NK-92 treated with Interleukin-12 subunit alpha and Interleukin-12 subunit beta, amount 100 ng/mL, for 24 hours (cell line): Measurements from ENCODE around the gene ZNF652.
"Not testable (repeated sequence)": the region's sequence is repeated elsewhere in the genome, so short reads cannot be mapped to it uniquely, and the experiment has no call there.

Experiments
- DNase-seq: peaks from one replicate; lab custom pipeline; 2025; lab: John Stamatoyannopoulos, UW

The ZNF652 gene

GRCh38 chr17:49386373-49386772 is 24.3 kb upstream of the ZNF652 start:
- no peak for DNase-seq

- no peak for DNase-seq
These were observed 22.9 kb upstream of the ZNF652 start for GRCh38 chr17:49384951-49385350.

- DNase-seq, result no peak
These were observed 21.0 kb upstream of the ZNF652 start for GRCh38 chr17:49383060-49383459.

- no peak for DNase-seq
These were observed 20.5 kb upstream of the ZNF652 start for GRCh38 chr17:49382556-49382955.

- DNase-seq, result no peak
These were observed 19.7 kb upstream of the ZNF652 start for GRCh38 chr17:49381793-49382192.

- DNase-seq, result no peak
These were observed 19.0 kb upstream of the ZNF652 start for GRCh38 chr17:49381033-49381432.

- no peak for DNase-seq
These were observed 17.9 kb upstream of the ZNF652 start for GRCh38 chr17:49379926-49380325.

GRCh38 chr17:49378311-49378710 is 16.3 kb upstream of the ZNF652 start:
- DNase-seq, result no peak

- no peak for DNase-seq
These were observed 13.5 kb upstream of the ZNF652 start for GRCh38 chr17:49375544-49375943.

GRCh38 chr17:49373115-49373514 is 11.1 kb upstream of the ZNF652 start:
- DNase-seq, result no peak

- no peak for DNase-seq
These were observed 10.4 kb upstream of the ZNF652 start for GRCh38 chr17:49372425-49372824.

GRCh38 chr17:49370971-49371834 is 9.2 kb upstream of the ZNF652 start:
- DNase-seq, result no peak

- DNase-seq, result no peak
These were observed 7.7 kb upstream of the ZNF652 start for GRCh38 chr17:49369760-49370159.

- DNase-seq, result no peak
These were observed 7.0 kb upstream of the ZNF652 start for GRCh38 chr17:49369089-49369488.

- peak; percentile 51 for DNase-seq
These were observed 3.6 kb upstream of the ZNF652 start for GRCh38 chr17:49365667-49366066.

GRCh38 chr17:49365126-49365525 is 3.1 kb upstream of the ZNF652 start:
- DNase-seq, result not testable (repeated sequence)

GRCh38 chr17:49364119-49364518 is 2.1 kb upstream of the ZNF652 start:
- DNase-seq, result no peak

- no peak for DNase-seq
These were observed 1.2 kb upstream of the ZNF652 start for GRCh38 chr17:49363251-49363650.

GRCh38 chr17:49362723-49363117 is 670 bp upstream of the ZNF652 start:
- DNase-seq, result no peak

- peak; percentile 82 for DNase-seq
These were observed 735 bp downstream of the ZNF652 start for GRCh38 chr17:49361129-49361901.

GRCh38 chr17:49360796-49361128 is 1.3 kb downstream of the ZNF652 start:
- no peak for DNase-seq

GRCh38 chr17:49359990-49360795 is 1.9 kb downstream of the ZNF652 start:
- DNase-seq, result no peak
